Forelimb muscle (tissue), 1 donor: ENCODE results near the gene NBEAL1. TPM values are rescaled to one million over a fixed set of nuclear protein-coding genes. Genes with fewer than 3 reads are reported as not detected.
"Not testable (repeated sequence)": the region's sequence is repeated elsewhere in the genome, so short reads cannot be mapped to it uniquely, and the experiment has no call there.

Experiments used
- DNase-seq: peaks from one replicate; pipeline ENCODE4 v3.0.0-alpha.2; 2013; ENCODE audit warnings: low read depth
- polyA plus RNA-seq: library from polyadenylated mRNA; unstranded; fragments of 120-200 nt; gene quantifications from one replicate; pipeline ENCODE4 v1.2.1, GENCODE V29; 2013; ENCODE audit not compliant: insufficient read length

NBEAL1 gene
- polyA plus RNA-seq, 1 donor: 5.7 TPM

- not testable (repeated sequence) for DNase-seq
Observed at GRCh38 chr2:203039211-203039610, 24.5 kb downstream of the NBEAL1 start.

DNA sequence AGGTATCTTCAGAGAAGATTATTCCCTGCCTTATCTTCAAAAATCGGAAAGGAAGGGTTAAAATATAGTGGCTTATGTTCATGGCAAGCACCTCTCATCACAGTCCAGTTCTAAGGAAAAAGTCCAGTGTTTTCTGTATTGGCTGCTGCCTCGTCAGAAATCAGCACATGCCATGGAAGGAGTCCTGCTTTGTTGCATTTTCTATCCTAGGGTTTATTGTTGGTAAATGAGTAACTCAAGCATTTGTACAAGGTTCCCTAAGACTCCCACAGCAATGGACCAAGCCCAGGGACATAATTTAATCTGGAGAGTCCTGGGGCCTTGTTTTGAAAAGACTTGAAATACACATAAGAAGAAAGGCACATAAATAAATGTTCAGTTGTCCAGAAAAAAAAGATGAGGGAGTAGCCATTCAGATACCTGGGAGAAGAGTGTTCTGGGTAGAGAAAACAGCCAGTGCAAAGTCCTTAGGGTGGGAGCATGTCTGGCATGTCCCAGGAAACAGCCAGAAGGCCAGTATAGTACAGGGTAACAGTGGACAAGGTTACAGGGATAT is 26.4 kb downstream of the NBEAL1 start:
- DNase-seq: no peak

- no peak for DNase-seq
Observed at GRCh38 chr2:203042178-203042577, 27.5 kb downstream of the NBEAL1 start.

DNA sequence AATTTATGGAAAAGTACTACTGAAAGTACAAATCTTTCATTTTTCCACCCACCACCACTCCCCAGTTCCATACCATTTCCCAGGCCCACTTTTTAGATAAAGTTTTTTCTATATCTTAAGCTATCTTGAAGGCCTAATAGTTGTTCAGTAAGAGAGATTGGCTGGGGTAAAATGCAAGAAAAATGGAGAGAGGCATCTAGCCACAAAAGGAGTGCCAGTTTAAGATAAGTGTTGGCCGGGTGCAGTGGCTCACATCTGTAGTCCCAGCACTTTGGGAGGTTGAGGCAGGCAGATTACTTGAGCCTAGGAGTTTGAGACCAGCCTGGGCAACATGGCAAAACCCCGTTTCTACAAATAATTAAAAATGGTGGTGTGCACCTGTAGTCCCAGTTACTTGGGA is 28.6 kb downstream of the NBEAL1 start:
- no peak for DNase-seq

- no peak for DNase-seq
Observed at GRCh38 chr2:203045867-203046266, 31.2 kb downstream of the NBEAL1 start.

DNA sequence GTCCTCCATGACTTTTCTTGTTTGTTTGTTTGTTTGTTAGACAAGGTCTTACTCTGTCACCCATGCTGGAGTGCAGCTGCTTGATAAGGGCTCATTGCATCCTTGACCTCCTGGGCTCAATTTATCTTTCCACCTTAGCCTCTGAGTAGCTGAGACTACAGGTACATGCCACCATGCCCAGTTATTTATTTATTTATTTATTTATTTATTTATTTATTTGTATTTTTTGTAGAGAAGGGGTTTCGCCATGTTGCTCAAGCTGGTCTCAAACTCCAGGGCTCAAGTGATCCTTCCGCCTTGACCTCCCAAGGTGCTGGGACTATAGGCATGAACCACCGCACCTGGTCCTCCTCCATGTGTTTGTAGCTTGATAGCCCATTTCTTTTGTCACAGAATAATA is 37.9 kb downstream of the NBEAL1 start:
- DNase-seq: no peak

- no peak for DNase-seq
Observed at GRCh38 chr2:203059567-203060240, 45.0 kb downstream of the NBEAL1 start.

DNA sequence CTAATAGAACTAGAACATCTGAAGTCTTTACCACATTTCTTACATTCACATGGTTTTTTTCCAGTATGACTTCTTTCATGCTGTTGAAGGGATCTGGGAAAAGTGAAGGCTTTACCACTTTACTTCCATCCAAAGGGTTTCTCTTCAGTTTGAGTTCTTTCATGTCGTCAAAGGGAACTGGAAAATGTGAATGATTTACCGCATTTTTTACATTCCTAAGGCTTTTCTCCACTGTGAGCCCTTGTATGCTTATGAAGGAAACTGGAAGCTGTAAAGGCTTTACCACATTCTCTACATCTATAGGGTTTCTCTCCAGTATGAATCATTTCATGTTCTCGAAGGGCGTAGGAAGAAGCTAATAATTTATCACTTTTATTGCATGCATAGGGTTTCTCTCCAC is 46.7 kb downstream of the NBEAL1 start:
- no peak for DNase-seq

DNA sequence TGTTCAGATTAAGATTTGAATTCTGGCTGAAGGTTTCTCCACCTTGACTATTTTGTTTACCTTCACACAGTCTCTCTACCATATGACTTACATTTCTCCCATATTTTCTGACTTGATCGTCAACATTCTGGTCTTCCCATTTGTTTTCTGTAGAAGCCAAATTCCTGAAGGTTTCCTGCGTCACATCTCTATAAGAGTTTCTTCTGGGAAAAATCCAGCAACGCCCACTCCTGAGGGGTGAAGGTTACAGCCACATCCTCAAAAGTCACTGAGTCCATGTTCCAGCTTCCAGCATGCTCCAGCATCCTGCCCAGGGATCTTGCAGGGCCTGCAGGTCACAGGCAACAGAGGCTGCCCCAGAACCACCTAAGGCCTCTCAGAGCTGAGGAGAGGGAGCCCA is 47.5 kb downstream of the NBEAL1 start:
- no peak for DNase-seq

DNA sequence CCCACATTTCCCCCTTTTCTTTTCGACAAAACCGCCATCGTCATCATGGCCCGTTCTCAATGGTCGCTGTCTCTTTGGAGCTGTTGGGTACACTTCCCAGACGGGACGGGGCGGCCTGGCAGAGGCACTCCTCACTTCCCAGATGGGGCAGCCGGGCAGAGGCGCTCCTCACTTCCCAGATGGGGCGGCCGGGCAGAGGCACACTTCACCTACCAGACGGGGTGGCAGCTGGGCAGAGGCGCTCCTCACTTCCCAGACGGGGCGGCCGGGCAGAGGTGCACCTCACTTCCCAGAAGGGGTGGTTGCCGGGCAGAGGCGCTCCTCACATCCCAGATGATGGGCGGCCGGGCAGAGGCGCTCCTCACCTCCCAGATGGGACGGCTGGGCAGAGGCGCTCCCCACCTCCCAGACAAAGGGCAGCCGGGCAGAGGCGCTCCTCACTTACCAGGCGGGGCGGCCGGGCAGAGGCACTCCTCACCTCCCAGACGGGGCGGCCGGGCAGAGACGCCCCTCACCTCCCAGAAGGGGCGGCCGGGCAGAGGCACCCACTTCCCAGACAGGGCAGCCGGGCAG is 51.9 kb downstream of the NBEAL1 start:
- DNase-seq: not testable (repeated sequence)

DNA sequence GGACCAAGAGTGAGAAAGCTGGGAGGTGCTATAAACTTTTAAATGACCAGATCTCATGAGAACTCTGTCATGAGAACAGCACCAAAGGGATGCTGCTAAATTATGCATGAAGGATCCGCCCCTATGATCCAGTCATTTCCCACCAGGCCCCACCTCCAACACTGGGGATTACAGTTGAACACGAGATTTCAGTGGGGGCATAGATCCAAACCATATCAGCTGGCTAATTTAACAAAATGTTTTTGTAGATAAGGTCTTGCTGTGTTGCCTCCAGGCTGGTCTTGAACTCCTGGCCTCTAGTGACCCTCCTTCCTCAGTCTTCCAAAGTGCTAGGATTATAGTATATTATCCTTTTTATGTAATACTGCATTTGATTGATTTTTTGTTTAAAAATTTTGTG is 56.0 kb downstream of the NBEAL1 start:
- DNase-seq: no peak

DNA sequence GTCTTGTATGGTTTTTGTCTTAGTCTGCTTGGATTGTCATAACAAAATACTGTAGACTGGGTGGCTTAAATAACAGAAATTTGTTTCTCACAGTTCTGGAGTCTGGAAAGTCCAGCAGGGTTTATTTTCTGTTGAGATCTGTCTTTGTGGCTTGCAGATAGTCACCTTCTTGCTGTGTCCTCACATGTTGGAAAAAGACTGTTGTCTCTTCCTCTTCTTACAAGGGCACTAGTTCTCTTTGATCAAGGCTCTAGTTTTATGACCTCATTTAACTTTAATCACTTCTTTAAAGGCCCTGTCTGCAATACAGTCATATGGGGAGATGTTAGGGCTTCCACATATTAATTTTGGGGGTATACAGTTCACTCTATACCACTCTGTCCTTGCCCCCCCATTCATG is 56.5 kb downstream of the NBEAL1 start:
- DNase-seq: no peak

DNA sequence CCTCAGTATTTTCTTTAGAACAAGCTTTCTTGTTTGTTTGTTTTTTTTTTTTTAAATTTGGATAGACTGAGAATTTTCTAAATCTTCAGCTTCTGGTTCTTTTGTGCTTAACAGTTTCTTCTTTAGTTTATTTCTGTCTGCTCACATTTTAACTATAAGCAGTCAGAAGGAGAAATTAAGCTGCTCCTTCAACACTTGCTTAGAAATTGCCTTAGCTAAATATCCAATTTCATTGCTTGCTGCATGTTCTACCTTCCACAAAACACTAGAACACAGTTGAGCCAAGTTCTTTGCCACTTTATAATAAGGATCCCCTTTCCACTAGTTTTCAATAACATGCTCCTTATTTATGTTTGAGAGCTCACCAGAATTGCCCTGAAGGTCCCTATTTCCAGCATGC is 57.7 kb downstream of the NBEAL1 start:
- no peak for DNase-seq

- no peak for DNase-seq
Observed at GRCh38 chr2:203077451-203077850, 62.8 kb downstream of the NBEAL1 start.

- DNase-seq: no peak
Observed at GRCh38 chr2:203080447-203081045, 65.9 kb downstream of the NBEAL1 start.

GRCh38 chr2:203083328-203083727 is 68.7 kb downstream of the NBEAL1 start:
- DNase-seq: no peak

GRCh38 chr2:203086381-203086780 is 71.7 kb downstream of the NBEAL1 start:
- DNase-seq: not testable (repeated sequence)

DNA sequence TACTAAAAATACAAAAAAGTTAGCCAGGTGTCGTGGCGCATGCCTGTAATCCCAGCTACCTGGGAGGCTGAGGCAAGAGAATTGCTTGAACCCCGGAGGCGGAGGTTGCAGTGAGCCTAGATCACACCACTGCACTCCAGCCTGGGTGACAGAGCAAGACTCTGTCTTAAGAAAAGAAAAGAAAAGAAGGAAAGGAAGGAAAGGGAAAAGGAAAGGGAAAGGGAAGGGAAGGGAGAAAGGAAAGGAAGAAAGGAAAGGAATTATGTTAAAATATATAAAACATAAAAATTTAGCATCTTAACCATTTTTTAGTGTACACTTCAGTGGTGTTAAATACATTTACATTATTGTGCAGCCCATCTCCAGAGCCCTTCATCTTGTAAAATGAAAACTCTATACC is 76.0 kb downstream of the NBEAL1 start:
- DNase-seq: not testable (repeated sequence)

GRCh38 chr2:203097735-203098134 is 83.1 kb downstream of the NBEAL1 start:
- DNase-seq: no peak

GRCh38 chr2:203102357-203102756 is 87.7 kb downstream of the NBEAL1 start:
- not testable (repeated sequence) for DNase-seq

- no peak for DNase-seq
Observed at GRCh38 chr2:203104273-203104672, 89.6 kb downstream of the NBEAL1 start.

GRCh38 chr2:203105996-203106395 is 91.3 kb downstream of the NBEAL1 start:
- no peak for DNase-seq

DNA sequence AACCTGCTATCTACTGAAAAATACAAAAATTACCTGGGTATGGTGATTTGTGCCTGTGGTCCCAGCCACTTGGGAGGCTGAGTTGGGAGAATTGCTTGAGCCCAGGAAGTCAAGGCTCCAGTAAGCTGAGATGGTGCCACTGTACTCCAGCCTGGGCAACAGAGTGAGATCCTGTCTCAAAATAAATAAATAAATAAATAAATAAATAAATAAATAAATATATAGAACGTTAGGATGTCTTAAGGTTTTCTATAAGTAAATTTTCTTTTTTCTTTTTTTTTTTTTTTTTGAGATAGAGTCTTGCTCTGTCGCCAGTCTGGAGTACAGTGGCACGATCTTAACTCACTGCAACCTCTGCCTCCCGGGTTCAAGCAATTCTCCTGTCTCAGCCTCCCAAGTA is 95.8 kb downstream of the NBEAL1 start:
- not testable (repeated sequence) for DNase-seq
